Measurements from ENCODE around the gene SORBS1. TPM values are rescaled to one million over a fixed set of nuclear protein-coding genes. Genes with fewer than 3 reads are reported as not detected.

SORBS1 gene
- total and polyA plus RNA-seq, 9 of the 15 experiments (the other 6 are each of a cell fraction or from before 2014, with no cell fraction given), result 2.0 to 13.3 (median 6.5) TPM

DNA sequence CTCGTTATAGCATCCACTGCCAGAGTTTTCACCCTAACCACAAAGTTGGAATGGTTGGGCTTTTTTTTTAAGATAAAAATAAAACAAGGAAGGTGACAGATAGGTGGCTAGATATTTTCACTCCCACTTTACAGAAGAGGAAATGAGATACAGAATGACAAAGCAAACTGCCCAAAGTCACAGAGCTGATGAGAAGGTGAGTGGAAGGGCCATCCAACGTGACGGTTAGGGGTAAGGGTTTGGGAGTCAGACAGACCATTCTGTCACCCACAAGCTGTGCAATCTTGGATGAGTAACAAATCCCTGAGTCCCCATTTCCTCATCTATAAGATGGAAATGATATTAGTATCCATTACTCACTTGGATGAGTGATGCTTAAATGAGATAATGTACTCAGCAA, 163.4 kb downstream of the SORBS1 start (continued):
- TF ChIP-seq CBX2 (IDR thresholded peaks at IDR 0.05; ENCODE audit: insufficient read depth, low read length, poor library complexity, severe bottlenecking) (no peak), SRSF1 (IDR thresholded peaks at IDR 0.05; ENCODE audit: low read depth, low read length) (no peak), ZNF146 (CRISPR knock-in tag; IDR thresholded peaks at IDR 0.05; ENCODE audit: unreplicated experiment) (no peak), ZNF143 (CRISPR knock-in tag; IDR thresholded peaks at IDR 0.05) (no peak), PTRF (tag; IDR thresholded peaks at IDR 0.05) (no peak), ETV1 (tag; conservative IDR thresholded peaks at IDR 0.05; ENCODE audit: low read depth) (peak; percentile 29; the same call in 1 of the 2 replicates), ZFP1 (CRISPR knock-in tag; IDR thresholded peaks at IDR 0.05) (no peak), EHMT2 (IDR thresholded peaks at IDR 0.05) (no peak), TAL1 (IDR thresholded peaks at IDR 0.05) (peak; percentile 39), SREBF1 (IDR thresholded peaks at IDR 0.05; ENCODE audit: borderline replicate concordance, low read depth, low read length) (no peak), ZNF699 (CRISPR knock-in tag; IDR thresholded peaks at IDR 0.05; ENCODE audit: insufficient replicate concordance) (no peak), TAF15 (IDR thresholded peaks at IDR 0.05; ENCODE audit: low read depth, low read length) (no peak), MAFG (tag; conservative IDR thresholded peaks at IDR 0.05) (no peak; the same call in 1 of the 2 replicates), HEY1 (CRISPR knock-in tag; IDR thresholded peaks at IDR 0.05; ENCODE audit: borderline replicate concordance) (no peak), SMAD4 (CRISPR knock-in tag; conservative IDR thresholded peaks at IDR 0.05) (no peak), HDAC2 (IDR thresholded peaks at IDR 0.05) (peak; percentile 63; the same call in 1 of the 2 replicates), ZC3H11A (IDR thresholded peaks at IDR 0.05; ENCODE audit: low read depth, low read length) (no peak), POLR2AphosphoS5 (IDR thresholded peaks at IDR 0.05; ENCODE audit: control insufficient read depth, insufficient read depth, low read depth, low read length) (no peak), SIX5 (IDR thresholded peaks at IDR 0.05; ENCODE audit: borderline replicate concordance in 1 of 2, insufficient read depth in 1 of 2, low read depth in 1 of 2, low read length in 2 of 2) (no peak), COPS2 (conservative IDR thresholded peaks at IDR 0.05) (no peak), JUNB (CRISPR knock-in tag; conservative IDR thresholded peaks at IDR 0.05) (no peak), HNRNPH1 (optimal IDR thresholded peaks at IDR 0.05; ENCODE audit: low read depth, low read length) (no peak), POLR2B (IDR thresholded peaks at IDR 0.05; ENCODE audit: low read depth, partially characterized antibody) (no peak), RFX1 (IDR thresholded peaks at IDR 0.05) (no peak), BRD9 (IDR thresholded peaks at IDR 0.05; ENCODE audit: low read depth, partially characterized antibody) (no peak), PML (IDR thresholded peaks at IDR 0.05; ENCODE audit: low read length) (no peak), ZNF133 (CRISPR knock-in tag; IDR thresholded peaks at IDR 0.05) (no peak), ZKSCAN3 (CRISPR knock-in tag; IDR thresholded peaks at IDR 0.05) (no peak)
- TF ChIP-seq, protein P1, sequence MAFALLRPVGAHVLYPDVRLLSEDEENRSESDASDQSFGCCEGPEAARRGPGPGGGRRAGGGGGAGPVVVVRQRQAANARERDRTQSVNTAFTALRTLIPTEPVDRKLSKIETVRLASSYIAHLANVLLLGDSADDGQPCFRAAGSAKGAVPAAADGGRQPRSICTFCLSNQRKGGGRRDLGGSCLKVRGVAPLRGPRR (CRISPR knock-in tag; IDR thresholded peaks at IDR 0.05), result no peak
- TF ChIP-seq, protein P2, sequence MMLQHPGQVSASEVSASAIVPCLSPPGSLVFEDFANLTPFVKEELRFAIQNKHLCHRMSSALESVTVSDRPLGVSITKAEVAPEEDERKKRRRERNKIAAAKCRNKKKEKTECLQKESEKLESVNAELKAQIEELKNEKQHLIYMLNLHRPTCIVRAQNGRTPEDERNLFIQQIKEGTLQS (IDR thresholded peaks at IDR 0.05), result peak; percentile 25; the same call in 1 of the 2 replicates
- TF ChIP-seq, protein P2 (CRISPR knock-in tag; conservative IDR thresholded peaks at IDR 0.05), result no peak
- TF ChIP-seq, protein P3, sequence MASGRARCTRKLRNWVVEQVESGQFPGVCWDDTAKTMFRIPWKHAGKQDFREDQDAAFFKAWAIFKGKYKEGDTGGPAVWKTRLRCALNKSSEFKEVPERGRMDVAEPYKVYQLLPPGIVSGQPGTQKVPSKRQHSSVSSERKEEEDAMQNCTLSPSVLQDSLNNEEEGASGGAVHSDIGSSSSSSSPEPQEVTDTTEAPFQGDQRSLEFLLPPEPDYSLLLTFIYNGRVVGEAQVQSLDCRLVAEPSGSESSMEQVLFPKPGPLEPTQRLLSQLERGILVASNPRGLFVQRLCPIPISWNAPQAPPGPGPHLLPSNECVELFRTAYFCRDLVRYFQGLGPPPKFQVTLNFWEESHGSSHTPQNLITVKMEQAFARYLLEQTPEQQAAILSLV (tag; IDR thresholded peaks at IDR 0.05), result no peak
